Activated T-cell treated with anti-CD3 and anti-CD28 coated beads, Interleukin-2, amount 50 U/mL, for 72 hours (primary cell): Measurements from ENCODE around the gene IL17F. TPM values are rescaled to one million over a fixed set of nuclear protein-coding genes. Genes with fewer than 3 reads are reported as not detected.

Experiments
- ATAC-seq, 2 donors: fragments of 150-1000 bp; cut with Tn5 transposase; replicated peaks in 1 of 2; 2 replicates each; pipeline ENCODE4 v1.10.0; 2021; ENCODE audit warnings: moderate library complexity in 2 of 2, mild to moderate bottlenecking in 1 of 2
- DNase-seq, 2 donors: peaks; one replicate each; pipeline ENCODE4 v3.0.0; 2021 to 2022; ENCODE audit warnings: mixed read lengths in 1 of 2
- H3K27ac Mint-ChIP-seq: one replicate; pipeline ENCODE4 v1.8.0; 2022; ENCODE audit warnings: mild to moderate bottlenecking, moderate library complexity, mixed read lengths
- H3K27me3 Mint-ChIP-seq: one replicate; pipeline ENCODE4 v1.8.0; 2022; ENCODE audit warnings: low read depth, mixed read lengths
- H3K36me3 Mint-ChIP-seq, 2 donors: one replicate each; pipeline ENCODE4 v1.8.0; 2022; ENCODE audit warnings: mixed read lengths in 2 of 2, mild to moderate bottlenecking in 1 of 2; ENCODE audit not compliant: insufficient read depth in 2 of 2
- H3K4me1 Mint-ChIP-seq: one replicate; pipeline ENCODE4 v1.8.0; 2022; ENCODE audit warnings: low read depth, mixed read lengths
- H3K4me3 Mint-ChIP-seq, 2 donors: one replicate each; pipeline ENCODE4 v1.8.0; 2022; ENCODE audit warnings: mild to moderate bottlenecking in 2 of 2, mixed read lengths in 2 of 2, moderate library complexity in 2 of 2
- H3K9me3 Mint-ChIP-seq, 2 donors: one replicate each; pipeline ENCODE4 v1.8.0; 2022; ENCODE audit warnings: mixed read lengths in 2 of 2
- total RNA-seq, 2 donors: library from RNA; stranded (reverse); gene quantifications; one replicate each; pipeline ENCODE4 v1.2.3, GENCODE V29; 2022

The IL17F gene
- total RNA-seq, 2 donors from 2014 or later = 0.50 to 12.3 TPM

- DNase-seq (no peak), ATAC-seq (no peak)
- Mint-ChIP-seq H3K27ac (peak overlapping the region; percentile 81), H3K36me3 (peaks cover 6 to 28% of the 10 kb centered on the region in 2 donors), H3K9me3 (no peaks in the 10 kb centered on the region), H3K4me1 (peaks cover 7% of the 10 kb centered on the region), H3K27me3 (no peaks in the 10 kb centered on the region), H3K4me3 (no peak overlapping the region)
Measured at GRCh38 chr6:52262620-52263344, 18.5 kb upstream of the IL17F start.

GRCh38 chr6:52261229-52261628 is 16.9 kb upstream of the IL17F start:
- ATAC-seq (no peak), DNase-seq (no peak)
- H3K27me3 Mint-ChIP-seq = no peaks in the 10 kb centered on the region
- H3K4me1 Mint-ChIP-seq = no peaks in the 10 kb centered on the region
- H3K36me3 Mint-ChIP-seq = peaks cover 4 to 16% of the 10 kb centered on the region in 2 donors
- no peaks in the 10 kb centered on the region for H3K9me3 Mint-ChIP-seq
- no peak overlapping the region for H3K4me3 Mint-ChIP-seq
- no peak overlapping the region for H3K27ac Mint-ChIP-seq

DNA sequence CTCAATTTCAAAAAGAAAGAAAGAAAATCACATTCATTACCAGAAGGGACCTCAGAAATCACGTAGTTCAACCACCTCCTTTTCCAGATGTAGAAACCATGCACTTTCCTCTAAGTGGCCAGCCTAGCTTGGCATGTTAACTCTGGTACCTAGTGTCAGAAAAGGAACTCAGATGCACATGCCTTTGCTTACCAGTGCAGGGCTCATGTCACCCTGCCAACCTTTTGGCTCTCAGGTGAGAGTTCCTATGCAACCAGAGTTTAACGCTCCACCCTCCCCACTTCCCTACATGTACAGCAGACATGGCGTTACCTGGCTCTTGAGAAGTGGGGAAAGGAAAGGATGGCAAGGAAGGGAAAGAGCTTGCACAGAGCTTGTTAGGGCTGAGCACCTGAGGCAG is 16.3 kb upstream of the IL17F start:
- Mint-ChIP-seq H3K27me3 (no peaks in the 10 kb centered on the region), H3K9me3 (no peaks in the 10 kb centered on the region), H3K36me3 (peaks cover 2 to 14% of the 10 kb centered on the region in 2 donors), H3K4me1 (peaks cover 3% of the 10 kb centered on the region), H3K27ac (no peak overlapping the region), H3K4me3 (no peak overlapping the region)
- no peak for ATAC-seq
- no peak for DNase-seq

DNA sequence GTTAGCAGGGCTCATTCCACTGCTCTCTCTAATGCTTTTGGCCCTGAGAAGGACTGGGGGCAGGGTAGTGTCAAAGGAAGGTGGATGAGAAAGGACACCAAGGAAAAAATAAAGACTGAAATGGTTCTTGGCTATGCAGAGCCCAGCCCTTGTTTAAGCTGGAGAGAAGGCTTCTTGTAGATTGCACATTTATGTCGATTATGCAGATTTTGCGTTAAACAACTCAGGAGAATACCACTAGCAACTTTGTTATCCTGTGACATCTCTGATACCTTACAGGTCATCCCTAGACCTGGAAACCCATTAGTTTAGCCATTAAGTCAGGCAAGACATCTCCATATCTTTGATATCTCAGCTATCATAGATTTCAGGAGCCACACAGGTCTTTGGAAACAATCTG is 11.1 kb upstream of the IL17F start:
- DNase-seq (no peak), ATAC-seq (no peak)
- peaks cover 45% of the 10 kb centered on the region for H3K27me3 Mint-ChIP-seq
- peak overlapping the region; percentile 13 for H3K27ac Mint-ChIP-seq
- H3K9me3 Mint-ChIP-seq = no peaks in the 10 kb centered on the region
- H3K36me3 Mint-ChIP-seq = no peaks in the 10 kb centered on the region
- H3K4me3 Mint-ChIP-seq = peak overlapping the region; percentile 51 to 63
- peaks cover 49% of the 10 kb centered on the region for H3K4me1 Mint-ChIP-seq

GRCh38 chr6:52254731-52255378 is 10.6 kb upstream of the IL17F start:
- no peaks in the 10 kb centered on the region for H3K9me3 Mint-ChIP-seq
- peak; percentile 80 to 81 for ATAC-seq
- DNase-seq = peak in 1 of 2 donors; percentile 27
- H3K4me3 Mint-ChIP-seq = peak overlapping the region; percentile 51 to 63
- peaks cover 51% of the 10 kb centered on the region for H3K27me3 Mint-ChIP-seq
- peak overlapping the region; percentile 13 for H3K27ac Mint-ChIP-seq
- H3K4me1 Mint-ChIP-seq = peaks cover 54% of the 10 kb centered on the region
- H3K36me3 Mint-ChIP-seq = no peaks in the 10 kb centered on the region

DNA sequence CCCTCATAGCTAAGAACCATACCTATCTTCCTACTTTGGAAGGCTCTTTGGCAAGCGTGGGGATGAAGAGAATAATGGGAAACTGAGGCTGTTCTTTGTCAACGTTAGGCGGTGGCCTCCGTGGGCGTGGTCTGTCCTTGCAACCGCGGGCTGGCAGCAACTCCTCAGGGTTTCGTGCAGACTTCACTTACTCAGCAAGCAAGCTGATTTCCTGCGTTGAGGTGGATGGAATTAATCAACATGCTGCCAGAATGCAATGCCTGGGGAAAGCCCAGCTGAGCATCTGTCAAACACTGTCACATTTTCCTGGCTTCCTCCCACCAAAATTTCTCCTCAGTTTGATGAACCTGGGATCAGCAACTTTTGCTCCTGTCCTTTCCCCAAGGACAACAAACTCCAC is 9.2 kb upstream of the IL17F start:
- Mint-ChIP-seq H3K4me1 (peaks cover 56% of the 10 kb centered on the region), H3K36me3 (no peaks in the 10 kb centered on the region), H3K27me3 (peaks cover 63% of the 10 kb centered on the region), H3K9me3 (no peaks in the 10 kb centered on the region), H3K27ac (no peak overlapping the region), H3K4me3 (peak overlapping the region in 1 of 2 donors; percentile 36)
- DNase-seq (peak; percentile 54 to 60), ATAC-seq (peak; percentile 57 to 69)

DNA sequence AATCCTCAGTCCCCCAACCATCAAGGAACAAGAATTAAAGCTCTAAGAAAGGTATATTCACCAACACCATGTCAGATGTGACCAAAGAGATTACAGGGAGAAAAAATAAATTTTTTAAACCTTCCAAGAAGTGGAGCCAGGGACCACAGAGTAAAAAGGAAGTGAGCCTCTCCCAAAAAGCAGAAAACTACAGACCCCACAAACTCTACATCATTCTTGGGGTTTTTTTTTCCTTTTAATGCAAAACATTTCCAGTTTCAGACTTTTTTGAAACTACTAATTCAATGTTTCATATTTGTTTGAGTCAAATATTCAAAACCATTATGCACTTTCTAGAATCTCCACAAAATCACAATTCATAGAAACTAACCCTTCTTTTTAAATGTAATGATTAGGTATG is 6.8 kb upstream of the IL17F start:
- Mint-ChIP-seq H3K27ac (no peak overlapping the region), H3K9me3 (no peaks in the 10 kb centered on the region), H3K36me3 (no peaks in the 10 kb centered on the region), H3K27me3 (peaks cover 79% of the 10 kb centered on the region), H3K4me3 (peak overlapping the region in 1 of 2 donors; percentile 25), H3K4me1 (peaks cover 56% of the 10 kb centered on the region)
- DNase-seq (no peak), ATAC-seq (no peak)

DNA sequence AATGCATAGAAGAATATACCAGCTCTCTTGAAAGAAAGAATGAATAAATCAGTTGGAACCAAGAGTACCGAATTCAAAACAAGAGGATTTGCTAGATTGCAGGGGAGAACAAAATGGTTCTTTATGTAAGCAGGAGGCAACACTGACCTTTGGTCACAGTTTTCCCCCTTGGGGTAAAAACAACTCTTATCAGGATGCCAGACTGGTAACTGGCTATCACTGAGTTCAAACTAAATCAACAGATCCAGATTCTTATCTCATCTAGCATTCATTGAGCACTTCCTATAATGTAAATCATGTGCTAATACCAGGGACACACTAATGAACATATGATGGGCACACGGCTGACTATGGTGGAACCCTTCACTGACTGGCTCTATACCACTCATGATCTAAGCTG is 4.8 kb upstream of the IL17F start:
- Mint-ChIP-seq H3K9me3 (no peaks in the 10 kb centered on the region), H3K27me3 (peaks cover 85% of the 10 kb centered on the region), H3K27ac (no peak overlapping the region), H3K4me1 (peaks cover 38% of the 10 kb centered on the region), H3K4me3 (no peak overlapping the region), H3K36me3 (no peaks in the 10 kb centered on the region)
- ATAC-seq = no peak
- DNase-seq = no peak

- H3K27me3 Mint-ChIP-seq = peaks cover 58% of the 10 kb centered on the region
- H3K4me1 Mint-ChIP-seq = peaks cover 7% of the 10 kb centered on the region
- no peaks in the 10 kb centered on the region for H3K36me3 Mint-ChIP-seq
- DNase-seq = no peak
- H3K4me3 Mint-ChIP-seq = no peak overlapping the region
- no peak overlapping the region for H3K27ac Mint-ChIP-seq
- H3K9me3 Mint-ChIP-seq = no peaks in the 10 kb centered on the region
- ATAC-seq = no peak
Measured at GRCh38 chr6:52245425-52245824, 1.1 kb upstream of the IL17F start.

GRCh38 chr6:52243282-52243893 is 912 bp downstream of the IL17F start:
- peaks cover 40% of the 10 kb centered on the region for H3K27me3 Mint-ChIP-seq
- H3K4me3 Mint-ChIP-seq = no peak overlapping the region
- H3K9me3 Mint-ChIP-seq = no peaks in the 10 kb centered on the region
- H3K36me3 Mint-ChIP-seq = no peaks in the 10 kb centered on the region
- no peaks in the 10 kb centered on the region for H3K4me1 Mint-ChIP-seq
- no peak for ATAC-seq
- DNase-seq = no peak
- no peak overlapping the region for H3K27ac Mint-ChIP-seq

DNA sequence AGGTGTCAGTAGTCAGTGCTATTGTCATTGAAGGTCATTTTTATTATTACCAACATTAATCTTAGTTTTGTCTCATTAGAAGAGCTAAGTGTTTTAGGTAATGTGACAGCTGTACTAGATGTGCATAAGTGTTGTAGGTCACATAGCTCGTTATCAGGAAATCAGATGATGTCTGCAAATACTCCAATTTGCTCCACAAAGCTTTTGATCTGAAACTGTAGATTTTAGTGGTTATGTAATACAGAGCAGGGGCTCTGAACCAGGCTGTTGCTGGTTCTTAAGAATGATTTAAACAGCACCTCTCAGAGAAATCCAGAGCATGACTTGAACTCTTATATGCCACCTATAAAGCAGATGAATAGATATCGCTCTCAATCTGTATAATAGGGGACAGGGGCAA is 2.5 kb downstream of the IL17F start:
- peaks cover 41% of the 10 kb centered on the region for H3K27me3 Mint-ChIP-seq
- no peak overlapping the region for H3K4me3 Mint-ChIP-seq
- ATAC-seq = no peak
- no peaks in the 10 kb centered on the region for H3K4me1 Mint-ChIP-seq
- H3K27ac Mint-ChIP-seq = no peak overlapping the region
- no peaks in the 10 kb centered on the region for H3K36me3 Mint-ChIP-seq
- H3K9me3 Mint-ChIP-seq = no peaks in the 10 kb centered on the region
- no peak for DNase-seq

DNA sequence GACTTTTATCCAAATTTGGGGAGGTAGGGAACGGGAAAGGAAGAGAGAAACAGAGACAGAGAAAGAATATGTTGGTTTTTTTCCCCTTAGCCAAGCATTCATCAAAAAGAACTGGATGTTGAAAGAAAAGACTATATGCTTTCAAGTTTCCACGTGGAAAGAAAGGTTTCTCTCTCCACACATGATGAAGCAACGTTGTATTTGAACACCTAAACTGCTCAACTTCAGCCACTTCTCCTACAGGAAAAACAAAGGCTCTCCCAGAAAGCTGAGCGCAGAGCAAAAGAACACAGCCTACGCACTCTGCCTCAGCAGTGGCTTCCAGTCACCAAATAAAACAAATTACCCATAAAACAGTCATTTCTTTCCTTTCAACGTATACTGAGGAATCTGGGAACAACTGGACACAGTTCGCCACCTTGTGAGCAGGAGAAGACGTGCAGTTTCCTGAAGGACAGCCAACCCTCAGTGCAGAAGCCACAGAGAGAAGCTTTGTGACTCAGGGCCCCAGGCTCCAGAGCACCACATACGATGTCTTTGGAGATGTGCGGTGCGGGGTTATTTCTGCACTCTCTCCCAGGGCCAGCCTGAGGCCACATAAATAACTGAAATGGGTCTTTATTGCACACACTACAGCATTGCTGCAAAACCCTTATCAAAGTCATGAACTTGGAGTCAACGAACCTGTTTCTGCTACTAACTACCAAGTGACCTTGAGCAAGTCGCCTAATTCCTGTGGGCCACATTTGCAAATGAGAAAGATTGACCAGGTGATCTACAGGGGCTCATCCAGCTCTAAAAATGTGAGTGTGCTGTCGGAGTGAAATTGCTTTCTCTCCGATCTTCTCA is 10.1 kb downstream of the IL17F start:
- peaks cover 26% of the 10 kb centered on the region for H3K4me1 Mint-ChIP-seq
- no peaks in the 10 kb centered on the region for H3K9me3 Mint-ChIP-seq
- DNase-seq (peak; percentile 40 to 41), ATAC-seq (peak; percentile 32 to 73)
- H3K4me3 Mint-ChIP-seq = no peak overlapping the region
- H3K27ac Mint-ChIP-seq = no peak overlapping the region
- peaks cover 67% of the 10 kb centered on the region for H3K27me3 Mint-ChIP-seq
- H3K36me3 Mint-ChIP-seq = no peaks in the 10 kb centered on the region

GRCh38 chr6:52233005-52233404 is 11.3 kb downstream of the IL17F start:
- no peak overlapping the region for H3K4me3 Mint-ChIP-seq
- H3K9me3 Mint-ChIP-seq = no peaks in the 10 kb centered on the region
- no peak overlapping the region for H3K27ac Mint-ChIP-seq
- H3K27me3 Mint-ChIP-seq = peaks cover 73% of the 10 kb centered on the region
- H3K36me3 Mint-ChIP-seq = no peaks in the 10 kb centered on the region
- ATAC-seq (no peak), DNase-seq (no peak)
- H3K4me1 Mint-ChIP-seq = peaks cover 38% of the 10 kb centered on the region
